Activated T-cell treated with anti-CD3 and anti-CD28 coated beads for 4 hours (primary cell): ENCODE measurements around the gene CASK.
"Not testable (repeated sequence)": the region's sequence is repeated elsewhere in the genome, so short reads cannot be mapped to it uniquely, and the experiment has no call there.

Source experiments
- DNase-seq: peaks from one replicate; pipeline ENCODE4 v3.0.0-alpha.2; 2020

CASK gene

GRCh38 chrX:41688156-41688555 lies 235.2 kb downstream of the CASK start:
- no peak for DNase-seq

- DNase-seq = no peak
These were observed 236.6 kb downstream of the CASK start for GRCh38 chrX:41686788-41687187.

GRCh38 chrX:41684940-41685339 lies 238.4 kb downstream of the CASK start:
- DNase-seq = no peak

- DNase-seq = no peak
These were observed 239.2 kb downstream of the CASK start for GRCh38 chrX:41684138-41684537.

GRCh38 chrX:41677183-41678060 lies 245.9 kb downstream of the CASK start:
- no peak for DNase-seq

GRCh38 chrX:41676361-41676760 lies 247.0 kb downstream of the CASK start:
- DNase-seq = not testable (repeated sequence)

- DNase-seq = no peak
These were observed 250.7 kb downstream of the CASK start for GRCh38 chrX:41672643-41673042.

- DNase-seq = no peak
These were observed 252.3 kb downstream of the CASK start for GRCh38 chrX:41671082-41671481.

- DNase-seq = no peak
These were observed 253.2 kb downstream of the CASK start for GRCh38 chrX:41670112-41670511.

- no peak for DNase-seq
These were observed 255.7 kb downstream of the CASK start for GRCh38 chrX:41667631-41668030.

GRCh38 chrX:41666251-41666650 lies 257.1 kb downstream of the CASK start:
- DNase-seq = no peak

- DNase-seq = no peak
These were observed 257.7 kb downstream of the CASK start for GRCh38 chrX:41665686-41666085.

GRCh38 chrX:41664908-41665307 lies 258.4 kb downstream of the CASK start:
- DNase-seq = no peak

- DNase-seq = no peak
These were observed 258.9 kb downstream of the CASK start for GRCh38 chrX:41664375-41664901.

GRCh38 chrX:41661366-41662095 lies 261.8 kb downstream of the CASK start:
- DNase-seq = no peak

- DNase-seq = no peak
These were observed 267.7 kb downstream of the CASK start for GRCh38 chrX:41655631-41656030.

GRCh38 chrX:41655101-41655500 lies 268.3 kb downstream of the CASK start:
- DNase-seq = no peak

- DNase-seq = no peak
These were observed 270.2 kb downstream of the CASK start for GRCh38 chrX:41653125-41653524.

GRCh38 chrX:41646201-41646600 lies 277.2 kb downstream of the CASK start:
- DNase-seq = not testable (repeated sequence)

GRCh38 chrX:41634284-41634683 lies 289.1 kb downstream of the CASK start:
- DNase-seq = no peak

- DNase-seq = no peak
These were observed 293.3 kb downstream of the CASK start for GRCh38 chrX:41630091-41630490.

GRCh38 chrX:41629539-41629938 lies 293.8 kb downstream of the CASK start:
- DNase-seq = no peak

- no peak for DNase-seq
These were observed 302.1 kb downstream of the CASK start for GRCh38 chrX:41621222-41621723.

GRCh38 chrX:41619221-41619620 lies 304.1 kb downstream of the CASK start:
- no peak for DNase-seq
